Panc1 (cell line): ENCODE results near the gene SCARB2.

Source experiments
- CTCF ChIP-seq: fragments of 450-650 bp; IDR thresholded peaks from 2 replicates; pipeline ENCODE4 v1.5.1; 2017; ENCODE audit warnings: mild to moderate bottlenecking
- REST ChIP-seq, 2 experiments: IDR thresholded peaks; 2 replicates each; pipeline ENCODE4 v1.6.1; 2011 to 2012; ENCODE audit warnings: low read depth in 2 of 2, control low read depth in 1 of 2, low read length in 1 of 2, mild to moderate bottlenecking in 1 of 2, moderate library complexity in 1 of 2; ENCODE audit not compliant: insufficient read depth in 1 of 2
- SIN3A ChIP-seq: IDR thresholded peaks from 2 replicates; pipeline ENCODE4 v1.6.1; 2012; ENCODE audit warnings: low read depth, mild to moderate bottlenecking, low read length, moderate library complexity, borderline replicate concordance; ENCODE audit not compliant: insufficient read depth

- TF ChIP-seq CTCF (no peak), SIN3A (no peak), REST (IDR thresholded peaks at IDR 0.05; ENCODE audit: insufficient read depth in 1 of 2, low read depth in 2 of 2, low read length in 1 of 2) (no peak)
These were observed 15.0 kb downstream of the SCARB2 start for GRCh38 chr4:76198411-76199237.
